HepG2 (cell line): ENCODE data around the gene SP110. TPM values are rescaled to one million over a fixed set of nuclear protein-coding genes. Genes with fewer than 3 reads are reported as not detected.

Experiments used
- ATAC-seq: fragments of 200-7000 bp; cut with Tn5 transposase; 3 replicates; pipeline ENCODE4 v1.9.1; 2020; ENCODE audit warnings: mild to moderate bottlenecking, moderate library complexity
- BruUV-seq: library from RNA; stranded (reverse); fragments of 400-500 nt; replicated peaks from 2 replicates; lab custom pipeline; 2021; lab: Mats Ljungman, UMichigan
- CTCF ChIA-PET: fragments of 300-600 bp; formaldehyde crosslinking; extraction: SDS; loops from one replicate; lab custom pipeline; 2021; ENCODE audit warnings: low total read pairs, inconsistent platforms, low intra/inter-chr PET ratio; lab: Yijun Ruan, JAX
- POLR2A ChIA-PET: fragments of 350-600 bp; sonication (Branson Sonifier 250); formaldehyde crosslinking; loops from one replicate; lab custom pipeline; 2020; ENCODE audit warnings: antibody characterized with exemption, inconsistent platforms; lab: Yijun Ruan, JAX
- DNase-seq: peaks from one replicate; pipeline ENCODE4 v3.0.0-alpha.2; 2015; ENCODE audit warnings: low spot score
- FAIRE-seq: peaks from 3 replicates; lab custom pipeline; 2011; peaks lifted over from hg19 to GRCh38; lab: Jason Lieb, UNC
- H2AFZ ChIP-seq: one replicate; pipeline ENCODE4 v1.6.1; 2011; ENCODE audit warnings: low read length, inconsistent platforms
- H3K27ac ChIP-seq: fragments of 300-600 bp; 3 replicates; pipeline ENCODE4 v1.8.0; 2011; ENCODE audit warnings: mixed run types, mild to moderate bottlenecking, mixed read lengths, low read length, inconsistent platforms; ENCODE audit not compliant: insufficient read depth; ENCODE audit errors: extremely low read length
- H3K27me3 ChIP-seq, 2 experiments: fragments of 200-600 bp in 1 of 2; 2 replicates in 1 of 2; 3 replicates in 1 of 2; pipeline versions ENCODE4 v1.6.0 to v1.8.0; 2011; ENCODE audit warnings: low read length in 2 of 2, mild to moderate bottlenecking in 2 of 2, moderate library complexity in 2 of 2, inconsistent platforms in 1 of 2; ENCODE audit not compliant: insufficient read depth in 2 of 2, control insufficient read depth in 1 of 2
- H3K36me3 ChIP-seq, 2 experiments: fragments of 200-600 bp in 1 of 2; replicated peaks in 1 of 2; 2 replicates in 1 of 2; 3 replicates in 1 of 2; pipeline versions ENCODE4 v1.5.1 to v1.8.0; 2011; ENCODE audit warnings: low read length in 2 of 2, inconsistent platforms in 1 of 2; ENCODE audit not compliant: insufficient read depth in 2 of 2, control insufficient read depth in 1 of 2
- H3K4me1 ChIP-seq: 2 replicates; pipeline ENCODE4 v1.5.1; 2012; ENCODE audit warnings: low read length, inconsistent platforms; ENCODE audit not compliant: insufficient read depth
- H3K4me2 ChIP-seq: 2 replicates; pipeline ENCODE4 v1.6.0; 2011; ENCODE audit warnings: low read depth, low read length, inconsistent platforms
- H3K4me3 ChIP-seq, 3 experiments: fragments of 200-600 bp in 1 of 3; sonication (generic), shearing (Covaris generic) in 1 of 3; replicated peaks in 1 of 3; 2 replicates each; pipeline ENCODE4 v1.5.1; 2011 to 2016; ENCODE audit warnings: low read length in 3 of 3, inconsistent platforms in 2 of 3, low read depth in 2 of 3, mild to moderate bottlenecking in 2 of 3, control low read depth in 1 of 3, mixed read lengths in 1 of 3; ENCODE audit not compliant: insufficient read depth in 1 of 3
- H3K79me2 ChIP-seq: one replicate; pipeline ENCODE4 v1.6.1; 2011; ENCODE audit warnings: low read length, inconsistent platforms; ENCODE audit not compliant: insufficient read depth
- H3K9ac ChIP-seq: 2 replicates; pipeline ENCODE4 v1.6.0; 2011; ENCODE audit warnings: mild to moderate bottlenecking, low read depth, low read length, inconsistent platforms; ENCODE audit not compliant: insufficient read depth
- H3K9me3 ChIP-seq: 2 replicates; pipeline ENCODE4 v1.5.1; 2012; ENCODE audit warnings: mild to moderate bottlenecking, low read length
- H4K20me1 ChIP-seq: 2 replicates; pipeline ENCODE4 v1.6.0; 2011; ENCODE audit warnings: inconsistent platforms, mild to moderate bottlenecking, low read length, moderate library complexity; ENCODE audit not compliant: insufficient read depth
- ARID3A ChIP-seq: IDR thresholded peaks from 2 replicates; pipeline ENCODE4 v1.6.1; 2012; ENCODE audit warnings: low read depth, low read length, improper control_type of control experiment
- ARNTL ChIP-seq: sonication (generic); formaldehyde crosslinking; IDR thresholded peaks from 2 replicates; pipeline ENCODE4 v1.4.0; 2020; ENCODE audit warnings: mild to moderate bottlenecking, missing genetic modification reagents
- ASH2L ChIP-seq: fragments of 300-600, 200-600 bp; sonication (generic); IDR thresholded peaks from 2 replicates; pipeline ENCODE4 v1.7.0; 2017; ENCODE audit warnings: low read depth, mild to moderate bottlenecking, moderate library complexity, mixed read lengths, low read length; ENCODE audit not compliant: insufficient read length
- BCL6 ChIP-seq: IDR thresholded peaks from 2 replicates; pipeline ENCODE4 v1.6.1; 2016; ENCODE audit warnings: missing genetic modification reagents, missing compliant biosample characterization
- GATAD1 ChIP-seq: IDR thresholded peaks from 2 replicates; pipeline ENCODE4 v1.6.1; 2016; ENCODE audit warnings: missing genetic modification reagents, missing compliant biosample characterization
- GTF3A ChIP-seq: sonication (generic); formaldehyde crosslinking; conservative IDR thresholded peaks from 2 replicates; pipeline ENCODE4 v1.4.0; 2020; ENCODE audit warnings: mild to moderate bottlenecking, missing genetic modification reagents
- NR2F6 ChIP-seq, 2 experiments: IDR thresholded peaks; 2 replicates each; pipeline ENCODE4 v1.6.1; 2016; ENCODE audit warnings: antibody characterized with exemption in 1 of 2, mild to moderate bottlenecking in 1 of 2
- SNAPC4 ChIP-seq: sonication (generic); formaldehyde crosslinking; IDR thresholded peaks from 2 replicates; pipeline ENCODE4 v1.4.0; 2020; ENCODE audit warnings: mild to moderate bottlenecking, missing genetic modification reagents
- SOX6 ChIP-seq, 2 experiments: fragments of 450-650 bp in 1 of 2; sonication (generic) in 1 of 2; formaldehyde crosslinking in 1 of 2; IDR thresholded peaks; 2 replicates each; pipeline versions ENCODE4 v1.4.0 to v1.6.1; 2017 to 2020; ENCODE audit warnings: antibody characterized with exemption in 1 of 2, mild to moderate bottlenecking in 1 of 2, missing genetic modification reagents in 1 of 2
- TFDP2 ChIP-seq: sonication (generic); formaldehyde crosslinking; IDR thresholded peaks from 2 replicates; pipeline ENCODE4 v1.4.0; 2020; ENCODE audit warnings: missing genetic modification reagents
- ZNF281 ChIP-seq: sonication (generic); formaldehyde crosslinking; IDR thresholded peaks from 2 replicates; pipeline ENCODE4 v1.4.0; 2020; ENCODE audit warnings: missing genetic modification reagents, borderline replicate concordance
- ZNF430 ChIP-seq: sonication (generic); formaldehyde crosslinking; IDR thresholded peaks from 2 replicates; pipeline ENCODE4 v1.9.0; 2021; ENCODE audit warnings: mild to moderate bottlenecking, missing genetic modification reagents
- ZNF781 ChIP-seq: sonication (generic); formaldehyde crosslinking; IDR thresholded peaks from 2 replicates; pipeline ENCODE4 v1.5.1; 2020; ENCODE audit warnings: borderline replicate concordance, mild to moderate bottlenecking, missing genetic modification reagents; ENCODE audit errors: not compliant biosample characterization
- ZSCAN31 ChIP-seq: sonication (generic); formaldehyde crosslinking; IDR thresholded peaks from 2 replicates; pipeline ENCODE4 v1.5.0; 2020; ENCODE audit warnings: low read depth, mild to moderate bottlenecking, missing genetic modification reagents
- WGBS: methylation state at CpG from one replicate; pipeline ENCODE4 v1.1.6; 2017; ENCODE audit warnings: low lambda C conversion rate; 5-methylcytosine and 5-hydroxymethylcytosine counted together
- in situ Hi-C: cut with HindIII; loops from 2 replicates; pipeline ENCODE4 v1.10.0; 2017; ENCODE audit warnings: low pct_unique_long_range_greater_than_20kb; ENCODE audit not compliant: extremely low pct_ligation_motif_present
- intact Hi-C: fragments of 100-400 bp; cut with micrococcal nuclease; formaldehyde crosslinking; loops from one replicate; pipeline ENCODE4 v1.10.0; 2022; ENCODE audit not compliant: unreplicated experiment
- polyA plus RNA-seq, 8 experiments: library from polyadenylated mRNA; depleted of rRNA in 3 of 8; stranded (reverse) in 7 of 8; unstranded in 1 of 8; fragments of >200 nt; fragmentation: Illumina TruSeq in 4 of 8; extraction: Trizol in 4 of 8; gene quantifications; 2 replicates each; pipeline versions ENCODE4 v1.2.1 to v1.2.3, GENCODE V29; 2011 to 2016; ENCODE audit warnings: low read depth in 4 of 8, missing spikeins in 1 of 8, mixed read lengths in 1 of 8; ENCODE audit not compliant: insufficient read depth in 1 of 8
- total RNA-seq, 5 experiments: library from RNA; depleted of rRNA; stranded (reverse); fragments of >200 nt; fragmentation: Illumina TruSeq; extraction: Trizol; gene quantifications; 2 replicates each; pipeline ENCODE4 v1.2.3, GENCODE V29; 2016; ENCODE audit warnings: low read depth in 1 of 5

The SP110 gene
- total and polyA plus RNA-seq, 2 of the 13 experiments (the other 11 are each of a cell fraction or from before 2014, with no cell fraction given) = 7.9 to 10.4 TPM

GRCh38 chr2:230262246-230262645 lies 42.5 kb upstream of the SP110 start:
- no TSS peak for BruUV-seq
- no peak overlapping the region for H3K4me3 ChIP-seq
- no peak overlapping the region for H3K27ac ChIP-seq
- DNase-seq (no peak), ATAC-seq (no peak), FAIRE-seq (no peak)
- no peaks in the 10 kb centered on the region for H3K36me3 ChIP-seq
- H3K9ac ChIP-seq = no peak overlapping the region
- POLR2A ChIA-PET = no interaction called here
- H3K9me3 ChIP-seq = no peaks in the 10 kb centered on the region
- WGBS = 22% methylated on average over 5 of the region's 5 CpGs
- 0 out of 2 replicates have a peak, but pooled peaks cover 8% of the 10 kb centered on the region for H3K4me1 ChIP-seq
- no peaks in the 10 kb centered on the region for H3K79me2 ChIP-seq
- no peak overlapping the region for H3K4me2 ChIP-seq
- no peak overlapping the region for H2AFZ ChIP-seq
- intact Hi-C loops (no loop called here), in situ Hi-C loops (no loop called here)
- CTCF ChIA-PET = no interaction called here
- peaks cover 0 to 5% of the 10 kb centered on the region in 2 experiments; a peak in 3 of 5 replicates for H3K27me3 ChIP-seq
- H4K20me1 ChIP-seq = no peaks in the 10 kb centered on the region
- no peak for TF ChIP-seq TFDP2 (CRISPR knock-in tag)
- TF ChIP-seq BCL6 = no peak
- TF ChIP-seq SOX6 (IDR thresholded peaks at IDR 0.05) = no peak
- no peak for TF ChIP-seq SOX6 (CRISPR knock-in tag; IDR thresholded peaks at IDR 0.05)
- TF ChIP-seq ARID3A = no peak
- TF ChIP-seq ZNF281 (CRISPR knock-in tag) = no peak
- no peak for TF ChIP-seq GATAD1
- no peak for TF ChIP-seq SNAPC4 (CRISPR knock-in tag)
- no peak for TF ChIP-seq ZSCAN31 (CRISPR knock-in tag)
- TF ChIP-seq ZNF430 (CRISPR knock-in tag) = no peak
- TF ChIP-seq ARNTL (CRISPR knock-in tag) = no peak
- no peak for TF ChIP-seq NR2F6 (IDR thresholded peaks at IDR 0.05)
- TF ChIP-seq NR2F6 (CRISPR knock-in tag; IDR thresholded peaks at IDR 0.05) = no peak
- TF ChIP-seq ZNF781 (CRISPR knock-in tag) = no peak
- no peak for TF ChIP-seq ASH2L
- no peak for TF ChIP-seq GTF3A (CRISPR knock-in tag)
